Heart right ventricle (tissue), 16 donors: Measurements from ENCODE around the gene LZTS3. TPM values are rescaled to one million over a fixed set of nuclear protein-coding genes. Genes with fewer than 3 reads are reported as not detected.
A peak's percentile ranks its signal among the peaks of the same experiment; 100 is the strongest.

Experiments
- ATAC-seq, 8 donors: fragments of 200-7000 bp; cut with Tn5 transposase; one replicate each; pipeline ENCODE4 v1.9.1; 2020; ENCODE audit warnings: mild to moderate bottlenecking in 8 of 8, moderate library complexity in 8 of 8, moderate number of reproducible peaks in 1 of 8
- DNase-seq, 2 donors: peaks; one replicate each; pipeline ENCODE4 v3.0.0-alpha.2; 2020
- H3K27ac ChIP-seq, 10 donors: fragments of 200-600 bp; sonication (generic) in 2 of 10; one replicate each; pipeline versions ENCODE4 v1.5.0 to v1.8.0; 2020 to 2022; ENCODE audit warnings: mild to moderate bottlenecking in 3 of 10
- H3K27me3 ChIP-seq, 7 donors: fragments of 200-600 bp; one replicate each; pipeline ENCODE4 v1.8.0; 2021 to 2022; ENCODE audit warnings: mild to moderate bottlenecking in 2 of 7
- H3K36me3 ChIP-seq, 9 donors: fragments of 200-600 bp; sonication (generic) in 1 of 9; one replicate each; pipeline versions ENCODE4 v1.5.0 to v1.8.0; 2020 to 2022; ENCODE audit warnings: mild to moderate bottlenecking in 2 of 9
- H3K4me1 ChIP-seq, 9 donors: fragments of 200-600 bp; sonication (generic) in 1 of 9; one replicate each; pipeline versions ENCODE4 v1.5.0 to v1.8.0; 2020 to 2022; ENCODE audit warnings: mild to moderate bottlenecking in 4 of 9
- H3K4me3 ChIP-seq, 10 donors: fragments of 200-600 bp; sonication (generic) in 2 of 10; one replicate each; pipeline versions ENCODE4 v1.5.0 to v1.8.0; 2020 to 2022; ENCODE audit warnings: mild to moderate bottlenecking in 7 of 10, moderate library complexity in 2 of 10
- H3K9me3 ChIP-seq, 11 donors: fragments of 200-600 bp in 10 of 11; sonication (generic) in 2 of 11; one replicate each; pipeline versions ENCODE4 v1.5.0 to v1.8.0; 2013 to 2022; ENCODE audit warnings: mild to moderate bottlenecking in 2 of 11, control low read depth in 1 of 11, moderate library complexity in 1 of 11
- CTCF ChIP-seq, 9 donors: fragments of 200-600 bp; sonication (generic) in 2 of 9; IDR thresholded peaks; one replicate each; pipeline versions ENCODE4 v1.5.0 to v1.8.0; 2021 to 2022; ENCODE audit warnings: antibody characterized with exemption in 9 of 9, mild to moderate bottlenecking in 5 of 9, moderate library complexity in 1 of 9
- WGBS, 2 donors: extraction: QIAGEN DNeasy Blood & Tissue Kit; methylation state at CpG; one replicate each; pipeline ENCODE4 v1.1.7; 2013; ENCODE audit warnings: inconsistent platforms in 1 of 2; 5-methylcytosine and 5-hydroxymethylcytosine counted together
- intact Hi-C, 10 donors: fragments of 100-400 bp; cut with DNase I; formaldehyde crosslinking; loops; one replicate each; pipeline versions ENCODE4 v1.11.1 to v1.14.2; 2022
- polyA plus RNA-seq, 2 donors: library from polyadenylated mRNA; stranded (reverse); fragments of 200-250 nt; gene quantifications; one replicate each; pipeline ENCODE4 v1.2.3, GENCODE V29; 2013
- total RNA-seq, 10 donors: library from RNA; stranded (reverse); fragmentation: NEBNext Ultra II Directional in 3 of 10; extraction: Animal tissue kit (Norgen Biotek cat#: 25700) in 3 of 10; gene quantifications; one replicate each; pipeline versions ENCODE4 v1.2.1 to v1.2.4, GENCODE V29; 2021 to 2023
- donor health status: Arrhythmogenic right ventricular cardiomyopathy.
- donor health status: ischemic (EF 13 %, LVEDD 7.1; RV severe dilation, severe dysfunction).
- donor health status: healthy with polysubstance abuse.
- donor health status: DM: no; HTN: yes; CAD: no.
- donor health status: DM: no; HTN: no; CAD: no.
- donor health status: ischemic (EF 25% LVEDD 6.9; RV normal size, moderate dysfunction).
- donor health status: ischemic (EF 25% LVEDD 5.7; RV mildly dilated, moderate dysfunction).
- donor health status: healthy.
- donor health status: DM: yes; HTN: yes; CAD: no.
- donor health status: Ischemic cardiomyopathy.
- donor health status: ischemic (EF 35%, LVEDD 5.7; RV mildly dilated, moderate dysfunction).
- donor health status: nonischemic (EF 11% LVEDD 7.7; RV severe dilation, severe dysfunction).
- donor health status: DM: yes; HTN: yes; CAD: no.
- donor health status: PGD.
- donor health status: ischemic (EF 29% LVEDD 5.4; RV normal size, mild dysfunction).
- donor health status: nonischemic (EF 23%, LVEDD 6.1; RV moderate dilation, normal function).

LZTS3 gene
- total and polyA plus RNA-seq, 12 donors = 7.1 to 27.0 (median 9.5) TPM

DNA sequence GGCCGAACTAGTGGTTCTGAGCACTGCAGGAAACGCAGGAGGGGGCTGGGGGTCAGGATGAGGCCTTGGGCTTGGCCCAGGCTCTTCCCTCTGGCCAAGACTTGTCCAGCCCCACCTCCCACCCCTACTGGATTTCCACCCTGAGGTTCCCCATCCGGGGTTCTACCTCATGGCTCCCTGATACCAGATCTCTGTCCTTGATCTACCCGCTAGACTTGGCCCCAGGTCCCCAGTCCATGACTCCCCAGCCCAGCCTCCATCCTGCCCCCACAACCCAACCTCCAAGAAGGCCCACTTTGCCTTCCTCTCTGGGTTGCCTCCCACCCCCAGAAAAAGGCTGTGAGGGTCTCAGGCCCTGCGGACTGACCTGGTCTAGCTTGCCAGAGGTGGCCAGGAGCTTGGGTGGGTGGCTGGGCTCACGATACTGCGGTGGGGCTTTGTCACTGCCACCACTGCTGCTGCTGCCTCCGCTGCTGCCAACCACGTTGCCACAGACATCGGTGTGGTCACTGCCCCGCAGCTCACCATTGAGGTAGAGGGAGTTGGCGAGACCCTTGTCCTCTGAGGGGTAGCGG, 6.9 kb downstream of the LZTS3 start:
- no peak overlapping the region for H3K4me3 ChIP-seq
- WGBS, 2 donors = 93 to 94% methylated on average over 13 of the region's 13 CpGs
- no peaks in the 10 kb centered on the region for H3K36me3 ChIP-seq
- intact Hi-C loops = no loop called here
- H3K9me3 ChIP-seq = no peaks in the 10 kb centered on the region
- peaks cover 0 to 26% (median 0%) of the 10 kb centered on the region in 7 donors for H3K27me3 ChIP-seq
- no peak for TF ChIP-seq CTCF (IDR thresholded peaks at IDR 0.05)
- DNase-seq (no peak), ATAC-seq (no peak)
- H3K4me1 ChIP-seq = peaks cover 0 to 17% (median 10%) of the 10 kb centered on the region in 9 donors
- no peak overlapping the region for H3K27ac ChIP-seq

DNA sequence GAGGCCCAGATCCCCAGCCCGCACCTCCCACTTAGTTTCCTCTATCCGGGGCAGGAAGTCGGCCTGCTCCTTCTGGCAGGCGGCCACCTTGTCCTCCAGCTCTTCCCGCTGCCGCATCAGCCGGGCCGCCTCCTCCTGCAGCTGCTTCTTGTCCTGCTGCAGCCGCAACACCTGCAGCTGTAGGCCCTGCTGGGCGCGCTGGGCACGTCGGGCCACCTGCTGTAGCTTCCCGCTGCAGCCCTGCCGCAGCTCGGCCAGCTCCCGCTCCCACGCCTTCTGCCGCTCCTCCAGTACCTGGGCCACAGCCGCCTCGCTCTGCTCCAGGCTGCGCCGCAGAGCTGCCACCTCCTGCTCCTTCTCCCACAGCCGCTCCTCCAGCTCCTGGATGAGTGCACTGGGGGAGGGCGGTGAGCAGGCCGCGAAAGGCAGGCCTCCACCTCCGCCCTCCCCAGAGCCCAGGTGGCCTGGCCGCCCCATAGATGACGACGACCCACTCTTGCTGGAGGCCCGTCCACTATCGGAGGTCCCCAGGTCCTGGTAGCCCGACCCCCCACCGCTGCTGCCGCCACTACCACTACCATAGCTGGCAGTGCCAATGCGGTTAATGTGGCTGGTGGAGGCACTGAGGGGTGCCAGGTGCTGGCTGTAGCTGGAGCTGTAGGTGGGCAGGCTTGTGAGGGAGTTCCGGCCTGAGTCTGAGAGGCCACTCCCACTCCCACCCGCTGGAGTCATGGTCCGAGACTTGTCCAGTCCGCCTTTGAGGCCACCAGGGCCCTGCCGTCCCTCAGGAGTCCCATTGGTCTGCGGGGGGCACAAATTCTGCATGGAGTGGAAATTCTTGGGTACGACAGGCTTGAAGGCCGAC, 7.6 kb downstream of the LZTS3 start:
- no peaks in the 10 kb centered on the region for H3K9me3 ChIP-seq
- H3K36me3 ChIP-seq = no peaks in the 10 kb centered on the region
- peak; percentile 76 for DNase-seq
- peaks cover 0 to 26% (median 0%) of the 10 kb centered on the region in 7 donors for H3K27me3 ChIP-seq
- TF ChIP-seq CTCF (IDR thresholded peaks at IDR 0.05) = no peak
- intact Hi-C loops = no loop called here
- peaks cover 0 to 17% (median 10%) of the 10 kb centered on the region in 9 donors for H3K4me1 ChIP-seq
- ATAC-seq = peak in 6 of 8 donors; percentile 14 to 74 (median 61)
- WGBS, 2 donors = 53 to 72% methylated on average over 45 of the region's 45 CpGs
- H3K4me3 ChIP-seq = peak overlapping the region in 8 of 10 donors; percentile 7 to 46 (median 28)
- H3K27ac ChIP-seq = peak overlapping the region in 4 of 10 donors; percentile 15 to 68 (median 48)

- ATAC-seq (no peak), DNase-seq (no peak)
- H3K36me3 ChIP-seq = no peaks in the 10 kb centered on the region
- H3K27ac ChIP-seq = peak overlapping the region in 5 of 10 donors; percentile 15 to 61 (median 44)
- H3K9me3 ChIP-seq = no peaks in the 10 kb centered on the region
- 79 to 89% methylated on average over 41 of the region's 41 CpGs for WGBS, 2 donors
- peaks cover 0 to 26% (median 0%) of the 10 kb centered on the region in 7 donors for H3K27me3 ChIP-seq
- H3K4me3 ChIP-seq = peak overlapping the region in 7 of 10 donors; percentile 16 to 46 (median 30)
- intact Hi-C loops = loop anchor here in 1 of 10 donors (5.0 kb wide), 1 partner anchor 37 kb away; the partner anchor contains the start of gene DDRGK1
- peaks cover 3 to 19% (median 10%) of the 10 kb centered on the region in 9 donors for H3K4me1 ChIP-seq
- TF ChIP-seq CTCF (IDR thresholded peaks at IDR 0.05) = no peak
These were observed 8.5 kb downstream of the LZTS3 start for GRCh38 chr20:3164763-3165410.
